HG03139 (cell line): ENCODE results near the gene XCL1.

ENCODE experiments used
- ATAC-seq: cut with Tn5 transposase; IDR thresholded peaks from one replicate; pipeline ENCODE4 v1.9.1; 2021; ENCODE audit not compliant: unreplicated experiment

XCL1 gene

GRCh38 chr1:168603501-168604110, 27.2 kb downstream of the XCL1 start:
- ATAC-seq: no peak

GRCh38 chr1:168605443-168605842, 29.0 kb downstream of the XCL1 start:
- ATAC-seq: no peak

- ATAC-seq: no peak
Measured at GRCh38 chr1:168606096-168606495, 29.7 kb downstream of the XCL1 start.

GRCh38 chr1:168607872-168608428, 31.5 kb downstream of the XCL1 start:
- no peak for ATAC-seq

GRCh38 chr1:168608796-168609715, 32.7 kb downstream of the XCL1 start:
- no peak for ATAC-seq

GRCh38 chr1:168609741-168610510, 33.5 kb downstream of the XCL1 start:
- ATAC-seq: no peak

- ATAC-seq: no peak
Measured at GRCh38 chr1:168613038-168613451, 36.6 kb downstream of the XCL1 start.

GRCh38 chr1:168613691-168614231, 37.4 kb downstream of the XCL1 start:
- no peak for ATAC-seq

GRCh38 chr1:168614235-168614634, 37.8 kb downstream of the XCL1 start:
- ATAC-seq: no peak

- ATAC-seq: no peak
Measured at GRCh38 chr1:168615965-168616364, 39.6 kb downstream of the XCL1 start.

GRCh38 chr1:168617974-168618750, 41.8 kb downstream of the XCL1 start:
- ATAC-seq: no peak

GRCh38 chr1:168618886-168619285, 42.5 kb downstream of the XCL1 start:
- no peak for ATAC-seq

- no peak for ATAC-seq
Measured at GRCh38 chr1:168621356-168621755, 45.0 kb downstream of the XCL1 start.

GRCh38 chr1:168623003-168623828, 46.8 kb downstream of the XCL1 start:
- ATAC-seq: no peak

- no peak for ATAC-seq
Measured at GRCh38 chr1:168623831-168624230, 47.4 kb downstream of the XCL1 start.

GRCh38 chr1:168626326-168626725, 49.9 kb downstream of the XCL1 start:
- ATAC-seq: no peak

GRCh38 chr1:168627370-168627769, 51.0 kb downstream of the XCL1 start:
- ATAC-seq: no peak

- no peak for ATAC-seq
Measured at GRCh38 chr1:168628807-168629206, 52.4 kb downstream of the XCL1 start.

- ATAC-seq: no peak
Measured at GRCh38 chr1:168629466-168629865, 53.1 kb downstream of the XCL1 start.
